HepG2 (cell line): ENCODE measurements around the gene DCAF4.

ENCODE experiments used
- ARNT ChIP-seq: fragments of 450-650 bp; IDR thresholded peaks from 2 replicates; pipeline ENCODE4 v1.6.1; 2017
- BRCA1 ChIP-seq: sonication (generic); formaldehyde crosslinking; IDR thresholded peaks from 2 replicates; pipeline ENCODE4 v1.4.0; 2020; ENCODE audit warnings: missing genetic modification reagents
- CTCF ChIP-seq: sonication (generic); formaldehyde crosslinking; IDR thresholded peaks from 2 replicates; pipeline ENCODE4 v1.5.0; 2020; ENCODE audit warnings: mild to moderate bottlenecking, missing genetic modification reagents, moderate library complexity
- EP300 ChIP-seq, 3 experiments: sonication (generic) in 1 of 3; formaldehyde crosslinking in 1 of 3; IDR thresholded peaks; 2 replicates each; pipeline versions ENCODE4 v1.5.1 to v1.6.1; 2011 to 2020; ENCODE audit warnings: low read depth in 2 of 3, low read length in 2 of 3, borderline replicate concordance in 1 of 3, improper control_type of control experiment in 1 of 3, mild to moderate bottlenecking in 1 of 3, missing genetic modification reagents in 1 of 3, moderate library complexity in 1 of 3
- FOXK2 ChIP-seq: fragments of 450-650 bp; IDR thresholded peaks from 2 replicates; pipeline ENCODE4 v1.6.1; 2016
- LBX2 ChIP-seq: sonication (generic); formaldehyde crosslinking; IDR thresholded peaks from 2 replicates; pipeline ENCODE4 v1.5.0; 2020; ENCODE audit warnings: missing genetic modification reagents, mild to moderate bottlenecking, borderline replicate concordance
- NFE2L2 ChIP-seq: fragments of 150-350 bp; IDR thresholded peaks from 2 replicates; pipeline ENCODE4 v1.6.1; 2014; ENCODE audit warnings: low read length
- SP1 ChIP-seq, 2 experiments: fragments of 450-650 bp in 1 of 2; sonication (generic) in 1 of 2; formaldehyde crosslinking in 1 of 2; IDR thresholded peaks; 2 replicates each; pipeline versions ENCODE4 v1.4.0 to v1.6.1; 2016 to 2020; ENCODE audit warnings: missing genetic modification reagents in 1 of 2
- ZFP41 ChIP-seq: sonication (generic); formaldehyde crosslinking; IDR thresholded peaks from 2 replicates; pipeline ENCODE4 v1.4.0; 2020; ENCODE audit warnings: mild to moderate bottlenecking, missing genetic modification reagents, borderline replicate concordance
- ZNF362 ChIP-seq: sonication (generic); formaldehyde crosslinking; IDR thresholded peaks from 2 replicates; pipeline ENCODE4 v1.4.0; 2020; ENCODE audit warnings: missing genetic modification reagents, mild to moderate bottlenecking, borderline replicate concordance
- ZNF614 ChIP-seq: IDR thresholded peaks from 2 replicates; pipeline ENCODE4 v1.6.1; 2018; ENCODE audit warnings: missing biosample characterization, missing genetic modification reagents, inconsistent platforms, borderline replicate concordance
- ZNF615 ChIP-seq: sonication (generic); formaldehyde crosslinking; IDR thresholded peaks from 2 replicates; pipeline ENCODE4 v1.5.0; 2020; ENCODE audit warnings: mild to moderate bottlenecking, missing genetic modification reagents, borderline replicate concordance

DNA sequence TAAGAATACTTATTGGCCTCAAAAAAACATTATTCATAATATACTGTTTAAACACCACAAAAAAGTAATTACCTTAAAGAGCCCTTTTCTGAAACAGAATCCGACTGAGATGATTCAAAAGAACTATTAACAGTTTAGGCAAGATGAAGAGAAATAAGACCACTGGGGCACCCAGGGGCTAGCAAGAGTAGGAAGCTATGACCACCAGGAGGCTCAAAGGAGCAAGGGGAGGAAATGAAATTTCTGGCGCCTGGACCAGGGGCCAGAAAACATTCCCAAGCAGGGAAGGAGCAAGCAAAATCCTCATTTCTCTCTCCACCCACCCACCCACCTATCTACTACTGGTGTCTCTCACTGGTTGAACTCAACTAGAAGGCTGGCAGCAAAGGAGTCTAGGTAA, 6.3 kb upstream of the DCAF4 start:
- TF ChIP-seq ZNF615 (CRISPR knock-in tag): no peak
- TF ChIP-seq LBX2 (CRISPR knock-in tag): no peak
- TF ChIP-seq SP1 (IDR thresholded peaks at IDR 0.05): no peak
- TF ChIP-seq SP1 (CRISPR knock-in tag; IDR thresholded peaks at IDR 0.05): no peak
- TF ChIP-seq ARNT: no peak
- no peak for TF ChIP-seq EP300 (IDR thresholded peaks at IDR 0.05; ENCODE audit: low read depth in 2 of 2, low read length in 2 of 2)
- no peak for TF ChIP-seq EP300 (CRISPR knock-in tag; IDR thresholded peaks at IDR 0.05; ENCODE audit: borderline replicate concordance)
- no peak for TF ChIP-seq CTCF (CRISPR knock-in tag)
- no peak for TF ChIP-seq FOXK2
- TF ChIP-seq NFE2L2: no peak
- TF ChIP-seq BRCA1 (CRISPR knock-in tag): no peak
- no peak for TF ChIP-seq ZNF362 (CRISPR knock-in tag)
- no peak for TF ChIP-seq ZNF614 (CRISPR knock-in tag)
- no peak for TF ChIP-seq ZFP41 (CRISPR knock-in tag)
